H9 (cell line): ENCODE measurements around the gene NPM3. TPM values are rescaled to one million over a fixed set of nuclear protein-coding genes. Genes with fewer than 3 reads are reported as not detected.

ENCODE experiments used
- DNase-seq: peaks from one replicate; pipeline ENCODE4 v3.0.0-alpha.2; 2017
- H2AFZ ChIP-seq: one replicate; pipeline ENCODE4 v1.6.1; 2013; ENCODE audit warnings: mild to moderate bottlenecking, low read length, control low read depth, moderate library complexity
- H2AK5ac ChIP-seq: 2 replicates; pipeline ENCODE4 v1.6.1; 2013; ENCODE audit warnings: low read length, control low read depth, mixed read lengths; ENCODE audit not compliant: insufficient read length
- H2BK120ac ChIP-seq: one replicate; pipeline ENCODE4 v1.6.1; 2013; ENCODE audit warnings: low read depth, mild to moderate bottlenecking, low read length, control low read depth, inconsistent platforms; ENCODE audit not compliant: poor library complexity, severe bottlenecking
- H2BK12ac ChIP-seq: 2 replicates; pipeline ENCODE4 v1.6.1; 2013; ENCODE audit warnings: low read length, control low read depth, mixed read lengths, low read depth; ENCODE audit not compliant: insufficient read length
- H2BK15ac ChIP-seq: 2 replicates; pipeline ENCODE4 v1.6.1; 2013; ENCODE audit warnings: low read depth, low read length, control low read depth
- H2BK20ac ChIP-seq: one replicate; pipeline ENCODE4 v1.6.1; 2013; ENCODE audit warnings: low read depth, mild to moderate bottlenecking, low read length, control low read depth, inconsistent platforms; ENCODE audit not compliant: poor library complexity, severe bottlenecking
- H2BK5ac ChIP-seq: 2 replicates; pipeline ENCODE4 v1.6.1; 2013; ENCODE audit warnings: low read length, control low read depth, mixed read lengths; ENCODE audit not compliant: insufficient read length
- H3K14ac ChIP-seq: 2 replicates; pipeline ENCODE4 v1.6.1; 2013; ENCODE audit warnings: low read length, control low read depth; ENCODE audit not compliant: insufficient read depth
- H3K18ac ChIP-seq: 2 replicates; pipeline ENCODE4 v1.6.1; 2013; ENCODE audit warnings: low read depth, mild to moderate bottlenecking, mixed read lengths, low read length, control low read depth; ENCODE audit not compliant: insufficient read length
- H3K23ac ChIP-seq: 2 replicates; pipeline ENCODE4 v1.6.1; 2013; ENCODE audit warnings: low read length, control low read depth, mixed read lengths, low read depth; ENCODE audit not compliant: insufficient read length
- H3K23me2 ChIP-seq: 2 replicates; pipeline ENCODE4 v1.6.1; 2013; ENCODE audit warnings: low read depth, mild to moderate bottlenecking, mixed read lengths, low read length, control low read depth; ENCODE audit not compliant: insufficient read length, poor library complexity, severe bottlenecking
- H3K27ac ChIP-seq: 2 replicates; pipeline ENCODE4 v1.5.1; 2013; ENCODE audit warnings: low read length, control low read depth, mixed read lengths, low read depth; ENCODE audit not compliant: insufficient read length
- H3K27me3 ChIP-seq: 2 replicates; pipeline ENCODE4 v1.6.1; 2013; ENCODE audit warnings: low read length, control low read depth, inconsistent platforms; ENCODE audit not compliant: insufficient read depth
- H3K4ac ChIP-seq: 2 replicates; pipeline ENCODE4 v1.6.1; 2013; ENCODE audit warnings: low read depth, mild to moderate bottlenecking, control low read depth, inconsistent platforms, low read length, moderate library complexity
- H3K4me1 ChIP-seq: 2 replicates; pipeline ENCODE4 v1.6.1; 2013; ENCODE audit warnings: low read length, control low read depth, inconsistent platforms; ENCODE audit not compliant: insufficient read depth
- H3K4me2 ChIP-seq: 2 replicates; pipeline ENCODE4 v1.6.1; 2013; ENCODE audit warnings: low read length, control low read depth, mixed read lengths; ENCODE audit not compliant: insufficient read length, insufficient read depth
- H3K56ac ChIP-seq: 2 replicates; pipeline ENCODE4 v1.6.1; 2013; ENCODE audit warnings: low read depth, mild to moderate bottlenecking, mixed read lengths, low read length, control low read depth; ENCODE audit not compliant: insufficient read length
- H3K79me1 ChIP-seq: 2 replicates; pipeline ENCODE4 v1.6.1; 2013; ENCODE audit warnings: low read depth, mild to moderate bottlenecking, moderate library complexity, low read length, control low read depth, inconsistent platforms; ENCODE audit not compliant: insufficient read depth, poor library complexity, severe bottlenecking
- H3K79me2 ChIP-seq: 2 replicates; pipeline ENCODE4 v1.6.1; 2013; ENCODE audit warnings: low read length, control low read depth, inconsistent platforms; ENCODE audit not compliant: insufficient read depth
- H3K9ac ChIP-seq: 2 replicates; pipeline ENCODE4 v1.6.1; 2013; ENCODE audit warnings: low read length, control low read depth, mixed read lengths; ENCODE audit not compliant: insufficient read length; ENCODE audit errors: extremely low read depth
- H3K9me3 ChIP-seq: one replicate; pipeline ENCODE4 v1.6.1; 2013; ENCODE audit warnings: low read depth, low read length, inconsistent platforms; ENCODE audit not compliant: control insufficient read depth
- H3T11ph ChIP-seq: one replicate; pipeline ENCODE4 v1.6.1; 2013; ENCODE audit warnings: mild to moderate bottlenecking, low read length, control low read depth, inconsistent platforms
- H4K20me1 ChIP-seq: one replicate; pipeline ENCODE4 v1.6.1; 2013; ENCODE audit not compliant: control insufficient read depth, insufficient read length, insufficient read depth
- H4K5ac ChIP-seq: 2 replicates; pipeline ENCODE4 v1.6.1; 2013; ENCODE audit warnings: low read depth, mild to moderate bottlenecking, mixed read lengths, low read length, control low read depth; ENCODE audit not compliant: insufficient read length
- H4K8ac ChIP-seq: replicated peaks from 2 replicates; pipeline ENCODE4 v1.6.1; 2013; ENCODE audit warnings: low read length, control low read depth, mixed read lengths, low read depth; ENCODE audit not compliant: insufficient read length
- H4K91ac ChIP-seq: 2 replicates; pipeline ENCODE4 v1.6.1; 2013; ENCODE audit warnings: low read depth, mild to moderate bottlenecking, moderate library complexity, mixed read lengths, low read length, control low read depth; ENCODE audit not compliant: insufficient read length
- H3K27ac Mint-ChIP-seq, 3 experiments: 2 replicates in 2 of 3; 3 replicates in 1 of 3; pipeline ENCODE4 v1.8.0; 2020 to 2021; ENCODE audit warnings: mixed read lengths in 3 of 3, mild to moderate bottlenecking in 1 of 3, moderate library complexity in 1 of 3
- H3K27me3 Mint-ChIP-seq: 2 replicates; pipeline ENCODE4 v1.8.0; 2021; ENCODE audit warnings: low read depth, mild to moderate bottlenecking, moderate library complexity, mixed read lengths
- H3K36me3 Mint-ChIP-seq, 3 experiments: 2 replicates in 2 of 3; 3 replicates in 1 of 3; pipeline ENCODE4 v1.8.0; 2020 to 2021; ENCODE audit warnings: low read depth in 3 of 3, mixed read lengths in 3 of 3; ENCODE audit not compliant: insufficient read depth in 1 of 3
- H3K4me1 Mint-ChIP-seq, 2 experiments: 2 replicates each; pipeline ENCODE4 v1.8.0; 2020; ENCODE audit warnings: mixed read lengths in 2 of 2
- H3K4me3 Mint-ChIP-seq, 2 experiments: 2 replicates in 1 of 2; 3 replicates in 1 of 2; pipeline ENCODE4 v1.8.0; 2020 to 2021; ENCODE audit warnings: mild to moderate bottlenecking in 2 of 2, mixed read lengths in 2 of 2, moderate library complexity in 1 of 2
- H3K9me3 Mint-ChIP-seq, 2 experiments: 2 replicates in 1 of 2; 3 replicates in 1 of 2; pipeline ENCODE4 v1.8.0; 2020; ENCODE audit warnings: mild to moderate bottlenecking in 2 of 2, mixed read lengths in 2 of 2, moderate library complexity in 1 of 2
- WGBS: extraction: QIAGEN DNeasy Blood & Tissue Kit; methylation state at CpG from one replicate; pipeline ENCODE4 v1.1.7; 2013; ENCODE audit warnings: missing lambda C conversion rate, low lambda C conversion rate, mixed read lengths; ENCODE audit not compliant: insufficient read length; ENCODE audit errors: extremely low coverage; 5-methylcytosine and 5-hydroxymethylcytosine counted together
- total RNA-seq: library from RNA; stranded (reverse); gene quantifications from 2 replicates; pipeline ENCODE4 v1.2.1, GENCODE V29; 2021
- TF ChIP-seq, protein P1 (sequence below): fragments of 200-600 bp; sonication (generic); conservative IDR thresholded peaks from 3 replicates; pipeline ENCODE4 v1.8.0; 2021; ENCODE audit warnings: antibody characterized with exemption, mild to moderate bottlenecking

Gene NPM3
- total RNA-seq, 1 experiment from 2014 or later: 133 TPM

DNA sequence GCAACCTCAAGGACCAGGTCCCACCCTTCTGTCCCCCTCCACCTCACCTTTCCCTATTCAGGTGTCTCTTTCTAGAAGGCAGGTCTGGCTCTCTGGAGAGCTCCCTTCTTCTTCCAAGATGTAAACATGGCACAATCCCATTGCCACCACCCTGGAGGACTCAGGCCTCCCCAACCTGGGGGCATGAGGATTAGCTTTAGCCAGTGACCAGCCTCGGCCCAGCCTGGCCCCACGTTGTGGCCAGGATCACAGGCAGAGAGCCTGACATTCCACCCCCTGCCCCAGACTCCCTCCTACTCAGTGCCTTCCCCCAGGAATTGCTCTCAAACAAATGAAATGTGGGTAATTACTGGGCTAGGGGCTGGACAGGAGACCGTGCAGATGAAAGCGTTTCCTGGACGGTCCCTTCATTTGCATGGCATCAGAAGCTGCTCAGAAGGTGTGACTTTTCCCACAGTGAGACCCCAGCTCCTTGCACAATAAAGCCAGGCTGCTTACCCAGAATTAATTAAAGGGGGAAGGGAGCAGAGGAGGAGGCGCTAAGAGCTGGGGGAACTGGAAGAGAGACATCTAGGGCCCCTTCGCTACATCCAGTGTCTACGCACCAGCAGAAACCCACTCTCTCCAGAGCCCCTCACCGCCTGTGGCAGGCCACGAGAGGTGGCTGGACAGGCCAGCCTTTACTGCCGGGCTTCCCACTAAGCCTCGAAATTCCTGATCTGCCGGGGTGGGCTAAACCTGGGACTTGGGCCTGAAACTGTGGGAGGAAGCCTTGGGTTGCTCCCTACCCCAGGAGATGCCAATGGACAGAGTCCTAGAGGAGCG, 15.1 kb downstream of the NPM3 start:
- Histone ChIP-seq H3K79me1 (no peaks in the 10 kb centered on the region), H2BK5ac (no peak overlapping the region), H2BK12ac (no peak overlapping the region), H4K5ac (no peak overlapping the region), H4K8ac (no peak overlapping the region), H3K4ac (no peak overlapping the region), H3K9me3 (no peaks in the 10 kb centered on the region), H3K27me3 (peaks cover 10% of the 10 kb centered on the region; the same call in 1 of the 2 replicates), H2AK5ac (no peak overlapping the region), H3K4me1 (peaks cover 7% of the 10 kb centered on the region; the same call in 1 of the 2 replicates), H3K4me2 (no peak overlapping the region), H2BK20ac (no peak overlapping the region), H3K27ac (no peak overlapping the region), H3T11ph (no peak overlapping the region), H3K18ac (no peak overlapping the region), H4K20me1 (no peaks in the 10 kb centered on the region), H3K9ac (no peak overlapping the region), H3K23me2 (no peaks in the 10 kb centered on the region), H3K23ac (no peak overlapping the region), H3K79me2 (no peaks in the 10 kb centered on the region), H3K14ac (no peak overlapping the region), H4K91ac (no peak overlapping the region), H3K56ac (no peak overlapping the region), H2AFZ (no peak overlapping the region), H2BK120ac (no peak overlapping the region), H2BK15ac (no peak overlapping the region)
- Mint-ChIP-seq H3K27me3 (peaks cover 33% of the 10 kb centered on the region), H3K36me3 (peaks cover 0 to 5% (median 0%) of the 10 kb centered on the region in 3 experiments; a peak in 3 of 7 replicates), H3K4me3 (no peak overlapping the region; a peak in 1 of 5 replicates), H3K27ac (no peak overlapping the region), H3K9me3 (no peaks in the 10 kb centered on the region), H3K4me1 (peaks cover 19 to 29% of the 10 kb centered on the region in 2 experiments)
- no peak for DNase-seq
- WGBS: no CpG with 5 or more reads among the region's 14 CpGs
- TF ChIP-seq, protein P1, sequence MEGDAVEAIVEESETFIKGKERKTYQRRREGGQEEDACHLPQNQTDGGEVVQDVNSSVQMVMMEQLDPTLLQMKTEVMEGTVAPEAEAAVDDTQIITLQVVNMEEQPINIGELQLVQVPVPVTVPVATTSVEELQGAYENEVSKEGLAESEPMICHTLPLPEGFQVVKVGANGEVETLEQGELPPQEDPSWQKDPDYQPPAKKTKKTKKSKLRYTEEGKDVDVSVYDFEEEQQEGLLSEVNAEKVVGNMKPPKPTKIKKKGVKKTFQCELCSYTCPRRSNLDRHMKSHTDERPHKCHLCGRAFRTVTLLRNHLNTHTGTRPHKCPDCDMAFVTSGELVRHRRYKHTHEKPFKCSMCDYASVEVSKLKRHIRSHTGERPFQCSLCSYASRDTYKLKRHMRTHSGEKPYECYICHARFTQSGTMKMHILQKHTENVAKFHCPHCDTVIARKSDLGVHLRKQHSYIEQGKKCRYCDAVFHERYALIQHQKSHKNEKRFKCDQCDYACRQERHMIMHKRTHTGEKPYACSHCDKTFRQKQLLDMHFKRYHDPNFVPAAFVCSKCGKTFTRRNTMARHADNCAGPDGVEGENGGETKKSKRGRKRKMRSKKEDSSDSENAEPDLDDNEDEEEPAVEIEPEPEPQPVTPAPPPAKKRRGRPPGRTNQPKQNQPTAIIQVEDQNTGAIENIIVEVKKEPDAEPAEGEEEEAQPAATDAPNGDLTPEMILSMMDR: no peak
